GM10266 (cell line): ENCODE measurements around the gene YPEL3.

Source experiments
- DNase-seq: peaks from one replicate; pipeline ENCODE4 v3.0.0; 2012; ENCODE audit errors: extremely low spot score
- CTCF ChIP-seq: IDR thresholded peaks from 2 replicates; pipeline ENCODE4 v1.5.1; 2012; ENCODE audit warnings: mild to moderate bottlenecking, low read depth; ENCODE audit not compliant: control insufficient read depth, insufficient read depth; ENCODE audit errors: missing control alignments

Gene YPEL3, protein sequence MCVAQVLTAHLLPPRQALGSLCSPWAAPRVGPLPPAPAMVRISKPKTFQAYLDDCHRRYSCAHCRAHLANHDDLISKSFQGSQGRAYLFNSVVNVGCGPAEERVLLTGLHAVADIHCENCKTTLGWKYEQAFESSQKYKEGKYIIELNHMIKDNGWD

DNA sequence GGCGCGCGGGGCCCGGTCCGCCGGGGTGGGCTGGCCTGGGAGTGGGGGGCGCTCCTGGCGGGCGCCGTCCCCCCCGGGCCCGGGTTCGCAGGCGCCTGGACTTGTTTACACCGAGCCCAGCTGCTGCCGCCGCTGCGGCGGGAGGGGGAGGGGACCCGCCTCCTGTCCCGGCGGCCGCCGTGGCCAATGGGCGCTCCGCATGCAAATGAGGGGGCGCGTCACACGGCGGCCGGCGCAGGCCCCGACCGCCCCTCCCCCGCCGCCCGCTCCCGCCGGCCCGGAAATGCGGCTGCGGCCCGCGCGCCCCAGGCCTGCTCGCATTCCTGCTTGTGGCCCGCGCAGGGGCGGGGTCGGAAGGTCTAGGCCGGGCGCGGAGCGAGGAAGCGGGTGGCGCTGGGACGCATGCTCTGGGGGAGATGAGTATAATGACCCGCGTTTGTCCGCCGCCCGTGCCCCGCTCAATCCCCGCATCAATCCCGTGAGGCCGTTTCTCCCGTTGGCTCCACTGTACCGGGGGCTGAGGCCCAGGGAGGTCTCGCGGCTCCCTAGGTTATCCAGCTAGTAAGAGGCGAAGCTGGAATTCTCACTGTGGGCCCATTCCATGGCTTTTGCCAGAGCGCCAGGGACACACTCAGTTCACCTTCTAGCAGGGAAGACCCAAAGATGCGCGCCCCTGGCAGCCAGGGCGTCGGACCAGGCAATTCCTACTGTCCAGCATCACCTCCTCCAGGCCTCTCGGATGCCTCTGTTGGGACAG is at the start of gene YPEL3:
TSS of gene YPEL3 (minus strand) at position 109 of the 757 bp plus-strand sequence. CDS start 731 bp downstream, outside the sequence.
- peak; percentile 99 for DNase-seq
- TF ChIP-seq CTCF = no peak

DNA sequence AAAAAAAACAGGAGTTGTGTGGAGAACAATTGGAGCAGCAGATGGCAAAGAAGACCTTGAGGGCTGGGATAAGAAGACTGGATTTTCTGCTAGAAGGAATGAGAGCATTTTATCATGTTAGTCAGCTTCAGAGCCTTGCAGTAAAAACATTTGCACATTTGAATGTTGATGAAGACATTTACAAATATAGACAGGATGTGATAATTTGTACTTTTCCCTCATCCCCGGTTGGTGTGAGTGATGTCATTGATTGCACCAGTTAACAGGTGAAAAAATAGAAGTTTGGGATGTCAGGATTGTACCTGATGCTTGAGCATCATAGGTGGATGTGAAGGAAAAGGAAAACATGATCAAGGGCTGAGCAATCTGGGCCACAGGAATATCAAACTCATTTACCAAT is 49.6 kb upstream of the YPEL3 start:
- no peak for TF ChIP-seq CTCF
- no peak for DNase-seq

DNA sequence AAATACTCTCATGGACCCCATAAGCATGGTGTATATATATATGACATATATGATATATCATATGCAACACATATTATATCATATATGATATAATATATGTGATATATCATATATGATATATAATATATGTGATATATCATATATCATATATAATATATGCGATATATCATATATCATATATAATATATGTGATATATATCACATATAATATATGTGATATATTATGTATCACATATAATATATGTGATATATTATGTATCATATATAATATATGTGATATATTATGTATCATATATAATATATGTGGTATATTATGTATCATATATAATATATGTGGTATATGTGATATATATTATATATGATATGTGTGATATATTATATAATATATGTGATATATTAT is 48.9 kb upstream of the YPEL3 start:
- TF ChIP-seq CTCF = no peak
- DNase-seq = no peak

DNA sequence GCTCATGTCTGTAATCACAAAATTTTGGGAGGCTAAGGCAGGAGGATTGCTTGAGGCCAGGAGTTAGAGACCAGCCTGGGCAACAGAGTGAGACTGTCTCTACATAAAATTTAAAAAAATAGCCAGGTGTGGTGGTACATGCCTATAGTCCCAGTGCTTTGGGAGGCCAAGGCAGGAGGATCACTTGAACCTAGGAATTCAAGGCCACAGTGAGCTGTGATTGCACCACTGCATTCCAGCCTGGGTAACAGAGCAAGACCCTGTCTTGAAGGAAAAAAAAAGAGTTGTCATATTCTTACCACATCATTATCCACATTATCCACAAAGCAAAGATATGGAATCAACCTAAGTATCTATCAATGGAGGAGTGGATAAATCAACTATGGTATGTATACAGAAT is 48.0 kb upstream of the YPEL3 start:
- no peak for DNase-seq
- TF ChIP-seq CTCF = no peak

- TF ChIP-seq CTCF = no peak
- no peak for DNase-seq
Measured at GRCh38 chr16:30143347-30143702, 47.3 kb upstream of the YPEL3 start.

- peak; percentile 39 for TF ChIP-seq CTCF
- DNase-seq = peak; percentile 50
Measured at GRCh38 chr16:30142672-30143346, 46.8 kb upstream of the YPEL3 start.

DNA sequence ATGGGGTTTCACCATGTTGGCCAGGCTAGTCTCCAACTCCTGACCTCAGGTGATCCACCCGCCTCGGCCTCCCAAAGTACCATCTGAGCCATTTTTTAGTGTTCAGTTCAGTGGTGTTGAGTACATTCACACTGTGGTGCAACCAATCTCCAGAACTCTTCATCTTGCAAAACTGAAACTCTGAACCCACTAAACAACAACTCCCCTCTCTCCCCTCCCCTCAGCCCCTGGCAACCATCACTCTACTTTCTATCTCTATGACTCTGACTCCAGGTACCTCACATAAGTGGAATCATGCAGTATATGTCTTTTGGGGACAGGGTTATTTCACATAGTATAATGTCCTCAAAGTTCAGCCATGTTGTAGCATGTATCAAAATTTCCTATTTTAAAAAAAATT is 45.7 kb upstream of the YPEL3 start:
- no peak for TF ChIP-seq CTCF

More for the DNA sequence above, 45.7 kb upstream of the YPEL3 start:
- no peak for DNase-seq
